ENCODE data around the gene GRM5. TPM values are rescaled to one million over a fixed set of nuclear protein-coding genes. Genes with fewer than 3 reads are reported as not detected.

Gene GRM5
- total RNA-seq, 1 donor from 2014 or later = 0.26 TPM

DNA sequence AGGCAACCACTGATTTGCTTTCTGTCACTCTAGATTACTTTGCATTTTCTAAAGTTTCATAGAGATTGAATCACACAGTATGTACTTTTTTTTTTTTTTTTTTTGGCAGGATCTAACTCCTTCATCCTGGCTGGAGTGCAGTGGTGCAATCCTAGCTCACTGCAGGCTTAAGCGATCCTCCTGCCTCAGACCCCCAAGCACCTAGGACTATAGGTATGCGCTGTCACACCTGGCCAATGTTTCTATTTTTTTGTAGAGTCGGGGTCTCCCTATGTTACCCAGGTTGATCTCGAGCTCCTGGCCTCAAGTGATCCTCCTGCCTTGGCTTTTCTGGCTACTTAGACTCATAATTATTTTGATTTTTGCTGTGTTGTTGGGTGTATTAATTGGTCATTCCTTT, 433.6 kb downstream of the GRM5 start:
- Mint-ChIP-seq H3K27me3 (no peaks in the 10 kb centered on the region), H3K4me3 (ENCODE audit: low read depth) (no peak overlapping the region), H3K36me3 (ENCODE audit: insufficient read depth) (no peaks in the 10 kb centered on the region), H3K4me1 (ENCODE audit: low read depth) (no peaks in the 10 kb centered on the region), H3K27ac (no peak overlapping the region), H3K9me3 (ENCODE audit: low read depth) (no peaks in the 10 kb centered on the region)
- TF ChIP-seq, protein P1, sequence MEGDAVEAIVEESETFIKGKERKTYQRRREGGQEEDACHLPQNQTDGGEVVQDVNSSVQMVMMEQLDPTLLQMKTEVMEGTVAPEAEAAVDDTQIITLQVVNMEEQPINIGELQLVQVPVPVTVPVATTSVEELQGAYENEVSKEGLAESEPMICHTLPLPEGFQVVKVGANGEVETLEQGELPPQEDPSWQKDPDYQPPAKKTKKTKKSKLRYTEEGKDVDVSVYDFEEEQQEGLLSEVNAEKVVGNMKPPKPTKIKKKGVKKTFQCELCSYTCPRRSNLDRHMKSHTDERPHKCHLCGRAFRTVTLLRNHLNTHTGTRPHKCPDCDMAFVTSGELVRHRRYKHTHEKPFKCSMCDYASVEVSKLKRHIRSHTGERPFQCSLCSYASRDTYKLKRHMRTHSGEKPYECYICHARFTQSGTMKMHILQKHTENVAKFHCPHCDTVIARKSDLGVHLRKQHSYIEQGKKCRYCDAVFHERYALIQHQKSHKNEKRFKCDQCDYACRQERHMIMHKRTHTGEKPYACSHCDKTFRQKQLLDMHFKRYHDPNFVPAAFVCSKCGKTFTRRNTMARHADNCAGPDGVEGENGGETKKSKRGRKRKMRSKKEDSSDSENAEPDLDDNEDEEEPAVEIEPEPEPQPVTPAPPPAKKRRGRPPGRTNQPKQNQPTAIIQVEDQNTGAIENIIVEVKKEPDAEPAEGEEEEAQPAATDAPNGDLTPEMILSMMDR (IDR thresholded peaks at IDR 0.05; ENCODE audit: unreplicated experiment) = no peak
- no peak for DNase-seq (ENCODE audit: low spot score, unreplicated experiment)

- no peaks in the 10 kb centered on the region for H3K36me3 Mint-ChIP-seq (ENCODE audit: insufficient read depth)
- DNase-seq (ENCODE audit: low spot score, unreplicated experiment) = no peak
- H3K27me3 Mint-ChIP-seq = no peaks in the 10 kb centered on the region
- no peaks in the 10 kb centered on the region for H3K9me3 Mint-ChIP-seq (ENCODE audit: low read depth)
- TF ChIP-seq, protein P1 (IDR thresholded peaks at IDR 0.05; ENCODE audit: unreplicated experiment) = no peak
- no peak overlapping the region for H3K4me3 Mint-ChIP-seq (ENCODE audit: low read depth)
- H3K27ac Mint-ChIP-seq = no peak overlapping the region
- no peaks in the 10 kb centered on the region for H3K4me1 Mint-ChIP-seq (ENCODE audit: low read depth)
These were observed 434.3 kb downstream of the GRM5 start for GRCh38 chr11:88631497-88631896.

GRCh38 chr11:88629496-88629895, 436.3 kb downstream of the GRM5 start:
- H3K9me3 Mint-ChIP-seq (ENCODE audit: low read depth) = no peaks in the 10 kb centered on the region
- H3K36me3 Mint-ChIP-seq (ENCODE audit: insufficient read depth) = no peaks in the 10 kb centered on the region
- H3K4me1 Mint-ChIP-seq (ENCODE audit: low read depth) = no peaks in the 10 kb centered on the region
- TF ChIP-seq, protein P1 (IDR thresholded peaks at IDR 0.05; ENCODE audit: unreplicated experiment) = no peak
- no peak for DNase-seq (ENCODE audit: low spot score, unreplicated experiment)
- no peaks in the 10 kb centered on the region for H3K27me3 Mint-ChIP-seq
- no peak overlapping the region for H3K27ac Mint-ChIP-seq
- H3K4me3 Mint-ChIP-seq (ENCODE audit: low read depth) = no peak overlapping the region

DNA sequence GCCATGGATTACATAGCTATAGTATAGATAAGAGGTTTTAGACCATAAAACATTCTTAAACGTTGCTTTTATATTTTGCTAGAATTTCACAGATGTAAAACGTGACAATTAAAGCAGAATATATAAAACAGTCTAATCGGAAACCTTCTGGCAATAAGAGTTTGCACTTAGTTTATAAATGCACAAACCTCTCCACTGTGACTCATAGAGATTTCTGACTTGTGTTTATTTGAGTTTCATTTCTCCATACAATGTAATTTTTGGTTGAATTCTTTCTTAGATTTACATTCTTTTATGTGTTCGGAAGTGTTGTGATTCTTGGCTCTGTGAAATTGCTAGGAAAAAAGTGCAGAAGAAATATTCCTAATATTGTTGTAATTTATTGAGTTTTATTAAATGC, 439.6 kb downstream of the GRM5 start:
- Mint-ChIP-seq H3K27ac (no peak overlapping the region), H3K27me3 (no peaks in the 10 kb centered on the region), H3K4me1 (ENCODE audit: low read depth) (no peaks in the 10 kb centered on the region), H3K9me3 (ENCODE audit: low read depth) (no peaks in the 10 kb centered on the region), H3K4me3 (ENCODE audit: low read depth) (no peak overlapping the region), H3K36me3 (ENCODE audit: insufficient read depth) (no peaks in the 10 kb centered on the region)
- DNase-seq (ENCODE audit: low spot score, unreplicated experiment) = no peak
- TF ChIP-seq, protein P1 (IDR thresholded peaks at IDR 0.05; ENCODE audit: unreplicated experiment) = no peak

GRCh38 chr11:88623531-88623930, 442.3 kb downstream of the GRM5 start:
- H3K27ac Mint-ChIP-seq = no peak overlapping the region
- no peaks in the 10 kb centered on the region for H3K27me3 Mint-ChIP-seq
- no peaks in the 10 kb centered on the region for H3K36me3 Mint-ChIP-seq (ENCODE audit: insufficient read depth)
- no peak for DNase-seq (ENCODE audit: low spot score, unreplicated experiment)
- H3K9me3 Mint-ChIP-seq (ENCODE audit: low read depth) = no peaks in the 10 kb centered on the region
- H3K4me1 Mint-ChIP-seq (ENCODE audit: low read depth) = no peaks in the 10 kb centered on the region
- TF ChIP-seq, protein P1 (IDR thresholded peaks at IDR 0.05; ENCODE audit: unreplicated experiment) = no peak
- H3K4me3 Mint-ChIP-seq (ENCODE audit: low read depth) = no peak overlapping the region

Data from progenitor cell of endocrine pancreas (in vitro differentiated cells).